ENCODE results near the gene ORC1. TPM values are rescaled to one million over a fixed set of nuclear protein-coding genes. Genes with fewer than 3 reads are reported as not detected.

ORC1 gene
- total RNA-seq, 1 experiment from 2014 or later = 25.6 TPM

DNA sequence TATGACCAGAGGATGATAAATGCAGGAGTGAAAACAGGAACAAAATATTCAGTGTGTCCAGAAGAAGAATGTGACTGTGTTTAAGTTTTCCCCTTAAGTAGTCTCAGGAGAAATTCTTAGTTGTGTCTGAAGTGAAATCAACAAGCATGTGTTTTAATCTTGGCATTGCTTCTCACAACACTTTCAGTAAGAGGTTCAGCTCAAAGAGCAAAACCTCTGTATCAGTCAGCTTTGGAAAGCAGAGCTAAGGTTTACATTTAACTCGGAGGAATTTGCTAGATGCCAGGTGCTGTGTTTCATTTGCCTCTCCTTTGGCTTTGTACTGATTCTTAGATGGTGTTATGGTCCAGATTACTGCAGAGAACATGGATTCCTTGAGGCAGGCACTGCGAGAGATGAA, 66.8 kb downstream of the ORC1 start:
- ATAC-seq = no peak
- H3K9ac ChIP-seq (ENCODE audit: low read length) = no peak overlapping the region
- intact Hi-C loops (cut with micrococcal nuclease) = no loop called here
- H3K4me3 ChIP-seq (replicated peaks in 1 of 2; ENCODE audit: low read depth in 1 of 2, low read length in 2 of 2) = no peak overlapping the region
- H3K4me2 ChIP-seq (ENCODE audit: low read length) = no peak overlapping the region
- no peaks in the 10 kb centered on the region for H4K20me1 ChIP-seq (ENCODE audit: insufficient read depth)
- POLR2A ChIA-PET = no interaction called here
- CTCF ChIA-PET = no interaction called here
- no peaks in the 10 kb centered on the region for H3K9me2 ChIP-seq (ENCODE audit: insufficient read depth)
- no peak for DNase-seq (ENCODE audit: low read depth, low spot score)
- no peak for TF ChIP-seq SIN3A (IDR thresholded peaks at IDR 0.05; ENCODE audit: low read depth)
- TF ChIP-seq ZFX (IDR thresholded peaks at IDR 0.05) = no peak
- TF ChIP-seq CBX3 (IDR thresholded peaks at IDR 0.05; ENCODE audit: low read depth) = no peak
- TF ChIP-seq, protein P1, sequence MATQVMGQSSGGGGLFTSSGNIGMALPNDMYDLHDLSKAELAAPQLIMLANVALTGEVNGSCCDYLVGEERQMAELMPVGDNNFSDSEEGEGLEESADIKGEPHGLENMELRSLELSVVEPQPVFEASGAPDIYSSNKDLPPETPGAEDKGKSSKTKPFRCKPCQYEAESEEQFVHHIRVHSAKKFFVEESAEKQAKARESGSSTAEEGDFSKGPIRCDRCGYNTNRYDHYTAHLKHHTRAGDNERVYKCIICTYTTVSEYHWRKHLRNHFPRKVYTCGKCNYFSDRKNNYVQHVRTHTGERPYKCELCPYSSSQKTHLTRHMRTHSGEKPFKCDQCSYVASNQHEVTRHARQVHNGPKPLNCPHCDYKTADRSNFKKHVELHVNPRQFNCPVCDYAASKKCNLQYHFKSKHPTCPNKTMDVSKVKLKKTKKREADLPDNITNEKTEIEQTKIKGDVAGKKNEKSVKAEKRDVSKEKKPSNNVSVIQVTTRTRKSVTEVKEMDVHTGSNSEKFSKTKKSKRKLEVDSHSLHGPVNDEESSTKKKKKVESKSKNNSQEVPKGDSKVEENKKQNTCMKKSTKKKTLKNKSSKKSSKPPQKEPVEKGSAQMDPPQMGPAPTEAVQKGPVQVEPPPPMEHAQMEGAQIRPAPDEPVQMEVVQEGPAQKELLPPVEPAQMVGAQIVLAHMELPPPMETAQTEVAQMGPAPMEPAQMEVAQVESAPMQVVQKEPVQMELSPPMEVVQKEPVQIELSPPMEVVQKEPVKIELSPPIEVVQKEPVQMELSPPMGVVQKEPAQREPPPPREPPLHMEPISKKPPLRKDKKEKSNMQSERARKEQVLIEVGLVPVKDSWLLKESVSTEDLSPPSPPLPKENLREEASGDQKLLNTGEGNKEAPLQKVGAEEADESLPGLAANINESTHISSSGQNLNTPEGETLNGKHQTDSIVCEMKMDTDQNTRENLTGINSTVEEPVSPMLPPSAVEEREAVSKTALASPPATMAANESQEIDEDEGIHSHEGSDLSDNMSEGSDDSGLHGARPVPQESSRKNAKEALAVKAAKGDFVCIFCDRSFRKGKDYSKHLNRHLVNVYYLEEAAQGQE (IDR thresholded peaks at IDR 0.05; ENCODE audit: low read depth) = no peak
- no peak for TF ChIP-seq SP1 (IDR thresholded peaks at IDR 0.05; ENCODE audit: low read depth)
- no peak for TF ChIP-seq RAD21 (IDR thresholded peaks at IDR 0.05; ENCODE audit: low read depth)
- TF ChIP-seq, protein P2, sequence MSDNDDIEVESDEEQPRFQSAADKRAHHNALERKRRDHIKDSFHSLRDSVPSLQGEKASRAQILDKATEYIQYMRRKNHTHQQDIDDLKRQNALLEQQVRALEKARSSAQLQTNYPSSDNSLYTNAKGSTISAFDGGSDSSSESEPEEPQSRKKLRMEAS (IDR thresholded peaks at IDR 0.05) = no peak
- no peak for TF ChIP-seq TCF7L2 (IDR thresholded peaks at IDR 0.05; ENCODE audit: borderline replicate concordance, extremely low read depth, insufficient read depth, insufficient read length)
- no peak for TF ChIP-seq YY1 (IDR thresholded peaks at IDR 0.05; ENCODE audit: extremely low read depth, insufficient replicate concordance, low read depth, low read length)
- no peak for TF ChIP-seq POLR2A (IDR thresholded peaks at IDR 0.05; ENCODE audit: borderline replicate concordance, extremely low read depth, insufficient read depth, insufficient read length)
- no peak for TF ChIP-seq EGR1 (IDR thresholded peaks at IDR 0.05; ENCODE audit: low read depth)
- TF ChIP-seq EZH2 (IDR thresholded peaks at IDR 0.05) = no peak
- TF ChIP-seq, protein P3, sequence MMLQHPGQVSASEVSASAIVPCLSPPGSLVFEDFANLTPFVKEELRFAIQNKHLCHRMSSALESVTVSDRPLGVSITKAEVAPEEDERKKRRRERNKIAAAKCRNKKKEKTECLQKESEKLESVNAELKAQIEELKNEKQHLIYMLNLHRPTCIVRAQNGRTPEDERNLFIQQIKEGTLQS (IDR thresholded peaks at IDR 0.05) = no peak
- no peak for TF ChIP-seq CEBPB (IDR thresholded peaks at IDR 0.05; ENCODE audit: low read depth)
- no peak for TF ChIP-seq FOSL1 (IDR thresholded peaks at IDR 0.05; ENCODE audit: low read depth)
- no peak for TF ChIP-seq JUND (IDR thresholded peaks at IDR 0.05)
- TF ChIP-seq ELF1 (IDR thresholded peaks at IDR 0.05; ENCODE audit: borderline replicate concordance, low read depth) = no peak
- TF ChIP-seq, protein P4, sequence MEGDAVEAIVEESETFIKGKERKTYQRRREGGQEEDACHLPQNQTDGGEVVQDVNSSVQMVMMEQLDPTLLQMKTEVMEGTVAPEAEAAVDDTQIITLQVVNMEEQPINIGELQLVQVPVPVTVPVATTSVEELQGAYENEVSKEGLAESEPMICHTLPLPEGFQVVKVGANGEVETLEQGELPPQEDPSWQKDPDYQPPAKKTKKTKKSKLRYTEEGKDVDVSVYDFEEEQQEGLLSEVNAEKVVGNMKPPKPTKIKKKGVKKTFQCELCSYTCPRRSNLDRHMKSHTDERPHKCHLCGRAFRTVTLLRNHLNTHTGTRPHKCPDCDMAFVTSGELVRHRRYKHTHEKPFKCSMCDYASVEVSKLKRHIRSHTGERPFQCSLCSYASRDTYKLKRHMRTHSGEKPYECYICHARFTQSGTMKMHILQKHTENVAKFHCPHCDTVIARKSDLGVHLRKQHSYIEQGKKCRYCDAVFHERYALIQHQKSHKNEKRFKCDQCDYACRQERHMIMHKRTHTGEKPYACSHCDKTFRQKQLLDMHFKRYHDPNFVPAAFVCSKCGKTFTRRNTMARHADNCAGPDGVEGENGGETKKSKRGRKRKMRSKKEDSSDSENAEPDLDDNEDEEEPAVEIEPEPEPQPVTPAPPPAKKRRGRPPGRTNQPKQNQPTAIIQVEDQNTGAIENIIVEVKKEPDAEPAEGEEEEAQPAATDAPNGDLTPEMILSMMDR (IDR thresholded peaks at IDR 0.05 in 2 of 3, conservative IDR thresholded peaks at IDR 0.05 in 1 of 3; ENCODE audit: borderline replicate concordance in 1 of 3, insufficient read depth in 1 of 3, low read depth in 2 of 3, low read length in 2 of 3) = no peak
- no peak for TF ChIP-seq EZH2phosphoT487 (IDR thresholded peaks at IDR 0.05; ENCODE audit: borderline replicate concordance)
- no peak for TF ChIP-seq SRF (IDR thresholded peaks at IDR 0.05; ENCODE audit: low read depth)
- H3K9me3 ChIP-seq (ENCODE audit: control insufficient read depth in 1 of 2, insufficient read depth in 1 of 2, low read depth in 1 of 2, low read length in 2 of 2) = no peaks in the 10 kb centered on the region
- H2AFZ ChIP-seq (ENCODE audit: low read depth, low read length, poor library complexity, severe bottlenecking) = no peak overlapping the region
- no peak overlapping the region for H3K27ac ChIP-seq (ENCODE audit: low read depth, low read length)
- no peaks in the 10 kb centered on the region for H3K4me1 ChIP-seq (ENCODE audit: control insufficient read depth in 1 of 2, insufficient read depth in 2 of 2, low read length in 2 of 2)
- RAD21 ChIA-PET (ENCODE audit: low non-redundant PET in 1 of 2, low total read pairs in 2 of 2, uncharacterized antibody in 2 of 2, unreplicated experiment in 2 of 2) = no interaction called here
- H3K36me3 ChIP-seq (ENCODE audit: control insufficient read depth in 1 of 2, insufficient read depth in 2 of 2, low read length in 2 of 2) = no peaks in the 10 kb centered on the region
- BruUV-seq (replicated peaks) = no TSS peak
- H3K27me3 ChIP-seq (ENCODE audit: insufficient read depth, low read length) = no peaks in the 10 kb centered on the region
- H3K79me2 ChIP-seq (ENCODE audit: insufficient read depth, low read length) = no peaks in the 10 kb centered on the region

All from HCT116 (cell line).